ENCODE measurements around the gene OPALIN. TPM values are rescaled to one million over a fixed set of nuclear protein-coding genes. Genes with fewer than 3 reads are reported as not detected.
A peak's percentile ranks its signal among the peaks of the same experiment; 100 is the strongest.

OPALIN gene
- polyA plus RNA-seq, 3 donors, result not detected

DNA sequence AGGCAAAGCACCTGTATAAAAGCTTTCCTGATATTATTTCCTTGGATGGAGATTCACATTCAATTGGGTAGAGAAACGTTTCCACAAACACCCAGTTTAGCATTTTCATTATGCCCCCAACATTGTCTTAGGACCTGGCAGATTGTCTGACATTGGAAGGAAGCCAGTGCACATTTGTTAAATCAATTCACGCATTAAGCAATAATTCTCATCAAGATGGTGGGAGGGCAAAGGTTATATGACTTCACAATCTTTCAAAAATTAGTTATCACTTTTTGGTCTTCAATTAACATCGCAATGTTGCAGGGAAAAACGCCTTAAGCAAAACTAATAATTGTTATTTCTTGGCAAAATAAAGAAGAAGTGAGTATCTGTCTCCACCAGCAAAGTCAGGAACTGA lies 16.4 kb downstream of the OPALIN start:
- DNase-seq (ENCODE audit: extremely low read depth in 1 of 11, low read depth in 9 of 11, low spot score in 4 of 11), result no peak

DNA sequence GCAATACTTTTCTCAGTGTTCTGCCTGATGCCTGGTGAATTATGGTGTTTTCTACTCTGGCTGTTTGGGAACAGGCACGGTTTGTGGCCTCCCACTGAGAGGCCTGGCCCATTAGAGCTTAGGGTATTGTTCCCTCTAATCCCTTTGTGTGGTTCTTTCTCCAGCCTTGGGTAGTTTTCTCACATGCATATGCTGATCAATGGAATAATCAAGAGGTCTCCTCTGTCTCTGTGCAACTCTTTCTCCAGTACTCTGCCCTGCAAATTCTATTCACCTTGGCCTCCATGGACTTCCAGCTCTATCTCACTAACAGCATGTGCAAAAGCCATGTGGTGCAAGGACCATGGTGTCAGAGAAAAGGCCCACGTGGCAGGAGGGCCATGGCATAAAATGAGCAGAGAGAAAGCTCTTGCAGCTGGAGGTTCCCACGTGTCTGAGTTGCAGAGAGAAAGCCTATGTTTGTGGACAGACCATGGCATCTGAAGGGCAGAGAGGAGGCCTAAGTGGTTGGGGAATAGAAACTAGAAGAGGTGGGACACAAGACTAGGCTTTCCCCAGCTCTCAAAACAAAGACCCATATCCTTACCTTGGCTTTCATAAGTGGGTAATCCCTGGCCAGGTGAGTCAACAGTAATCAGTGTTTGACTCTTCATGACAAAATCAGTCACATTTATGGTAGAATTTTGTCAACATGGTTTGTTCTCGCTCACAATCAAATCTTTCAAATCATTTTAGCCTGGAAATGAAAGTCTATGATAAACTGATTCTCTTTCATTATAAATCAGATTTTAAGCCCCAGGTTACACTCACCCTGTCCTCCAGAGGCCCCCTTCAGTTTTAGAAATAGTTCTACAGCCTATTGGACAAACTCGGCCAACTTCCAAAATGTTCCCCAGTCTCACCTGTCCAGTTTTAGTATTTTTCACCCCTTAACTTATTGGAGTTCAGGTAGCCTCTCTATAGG lies 17.3 kb downstream of the OPALIN start:
- DNase-seq (ENCODE audit: extremely low read depth in 1 of 11, low read depth in 9 of 11, low spot score in 4 of 11), result no peak

DNA sequence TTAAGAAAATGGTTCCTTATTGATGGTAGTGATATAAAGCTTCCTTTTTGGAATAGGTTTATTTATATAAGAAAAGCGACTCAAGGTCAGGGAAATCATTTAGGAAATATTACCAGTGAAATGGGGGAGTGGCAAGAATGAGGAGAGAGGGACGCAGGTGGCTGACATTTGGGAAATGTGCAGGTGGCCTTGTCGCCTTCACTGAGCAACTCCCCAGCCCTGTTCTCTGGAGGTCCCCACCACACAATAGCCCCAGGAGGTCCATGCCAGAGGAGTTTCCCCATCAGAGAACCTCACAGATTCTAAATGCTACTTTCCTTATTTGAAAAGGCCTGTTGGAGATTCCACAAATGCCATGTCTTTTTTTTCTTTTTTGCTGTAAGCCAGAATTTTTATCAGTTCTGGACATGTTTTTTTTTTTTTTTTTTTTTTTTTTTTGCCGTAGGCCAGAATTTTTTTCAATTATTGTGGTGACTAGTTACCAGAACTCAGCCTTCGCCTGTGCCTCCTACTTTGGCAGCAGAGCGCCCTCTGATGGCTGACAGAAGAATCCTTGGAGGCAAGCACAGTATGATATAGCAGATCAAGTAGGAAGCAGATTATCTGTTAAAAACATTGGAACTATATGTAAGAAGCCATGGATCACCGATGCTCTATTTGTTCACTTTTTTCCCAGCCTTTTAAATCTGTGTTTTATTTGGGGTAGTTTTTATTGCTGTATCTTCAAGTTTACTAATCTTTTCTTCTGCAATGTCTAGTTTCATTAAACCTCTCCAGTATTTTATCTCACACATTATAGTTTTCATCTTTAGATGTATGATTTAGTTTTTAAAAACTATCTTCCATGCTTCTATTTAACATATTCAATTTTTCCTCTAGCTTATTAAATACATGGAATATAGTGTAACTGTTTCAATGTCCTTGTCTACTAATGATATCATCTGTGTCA lies 18.6 kb downstream of the OPALIN start:
- DNase-seq (ENCODE audit: extremely low read depth in 1 of 11, low read depth in 9 of 11, low spot score in 4 of 11), result peak; percentile 25 to 65 (median 47)

DNA sequence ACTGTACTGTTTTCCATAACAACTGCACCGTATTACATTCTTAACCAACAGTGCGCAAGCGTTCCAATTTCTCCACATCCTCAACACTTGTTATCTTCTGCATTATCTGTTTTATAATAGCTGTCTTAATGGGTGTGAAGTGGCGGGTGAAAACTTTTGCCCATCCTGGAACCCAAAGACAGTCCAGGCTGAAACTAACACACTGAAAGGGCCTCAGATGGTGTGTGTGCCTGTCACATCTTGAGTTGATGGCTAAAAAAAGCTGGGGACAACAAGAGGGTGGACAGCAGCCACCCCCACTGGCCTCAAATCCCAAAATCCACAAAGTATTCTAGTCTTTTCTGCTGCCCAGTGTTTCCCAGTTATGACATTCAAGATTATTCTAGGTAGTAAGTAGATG lies 19.4 kb downstream of the OPALIN start:
- DNase-seq (ENCODE audit: extremely low read depth in 1 of 11, low read depth in 9 of 11, low spot score in 4 of 11), result no peak

DNA sequence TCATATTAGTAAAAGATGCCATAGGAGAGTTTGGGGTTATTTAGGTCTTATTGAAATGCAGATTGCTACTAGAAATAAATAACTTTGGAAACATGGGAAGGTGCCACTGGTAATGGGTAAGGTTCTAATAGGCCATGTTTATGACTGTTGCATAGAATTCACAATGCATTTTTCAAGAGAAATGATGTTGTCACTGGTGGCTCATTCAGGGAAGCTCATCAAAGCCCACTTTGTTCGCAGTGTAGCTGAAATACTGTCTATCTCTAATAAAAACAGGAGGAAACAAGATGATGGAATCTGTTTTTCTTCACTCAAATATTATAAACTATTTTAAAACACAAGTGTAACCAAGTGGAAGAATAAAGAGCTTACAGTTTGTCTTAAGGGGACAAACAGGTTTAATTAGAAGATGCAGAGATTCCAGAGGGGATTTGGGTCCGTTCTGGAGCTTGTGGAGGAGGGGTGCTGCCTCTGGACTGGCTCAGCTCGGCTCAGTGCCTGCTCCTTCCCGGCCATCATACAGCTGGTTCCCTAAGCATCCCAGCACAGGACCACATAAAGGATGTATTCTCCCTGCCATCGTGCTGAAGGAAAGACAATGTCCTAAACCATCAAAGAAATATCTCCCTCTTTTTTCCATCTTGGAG lies 20.4 kb downstream of the OPALIN start:
- DNase-seq (ENCODE audit: extremely low read depth in 1 of 11, low read depth in 9 of 11, low spot score in 4 of 11), result no peak

DNA sequence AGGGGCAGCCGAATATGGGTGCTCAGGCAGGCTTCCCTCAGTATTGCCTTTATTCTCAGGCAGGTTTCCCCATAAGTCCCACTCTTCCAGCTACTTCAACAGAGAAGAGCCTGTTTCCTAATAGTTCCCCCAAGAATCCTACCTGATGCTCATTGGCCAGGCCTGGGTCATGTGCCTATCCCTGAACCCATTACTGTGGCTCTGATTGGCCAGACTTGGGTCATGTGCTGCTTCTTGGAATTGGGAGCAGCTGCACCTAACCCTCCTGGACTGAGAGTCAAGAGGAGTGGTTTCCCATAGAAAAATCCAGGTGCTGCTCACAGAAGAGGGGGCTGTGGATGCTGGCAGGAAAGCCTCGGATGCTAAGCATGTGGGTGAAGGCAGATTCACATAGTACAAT lies 21.7 kb downstream of the OPALIN start:
- no peak for DNase-seq (ENCODE audit: extremely low read depth in 1 of 11, low read depth in 9 of 11, low spot score in 4 of 11)

DNA sequence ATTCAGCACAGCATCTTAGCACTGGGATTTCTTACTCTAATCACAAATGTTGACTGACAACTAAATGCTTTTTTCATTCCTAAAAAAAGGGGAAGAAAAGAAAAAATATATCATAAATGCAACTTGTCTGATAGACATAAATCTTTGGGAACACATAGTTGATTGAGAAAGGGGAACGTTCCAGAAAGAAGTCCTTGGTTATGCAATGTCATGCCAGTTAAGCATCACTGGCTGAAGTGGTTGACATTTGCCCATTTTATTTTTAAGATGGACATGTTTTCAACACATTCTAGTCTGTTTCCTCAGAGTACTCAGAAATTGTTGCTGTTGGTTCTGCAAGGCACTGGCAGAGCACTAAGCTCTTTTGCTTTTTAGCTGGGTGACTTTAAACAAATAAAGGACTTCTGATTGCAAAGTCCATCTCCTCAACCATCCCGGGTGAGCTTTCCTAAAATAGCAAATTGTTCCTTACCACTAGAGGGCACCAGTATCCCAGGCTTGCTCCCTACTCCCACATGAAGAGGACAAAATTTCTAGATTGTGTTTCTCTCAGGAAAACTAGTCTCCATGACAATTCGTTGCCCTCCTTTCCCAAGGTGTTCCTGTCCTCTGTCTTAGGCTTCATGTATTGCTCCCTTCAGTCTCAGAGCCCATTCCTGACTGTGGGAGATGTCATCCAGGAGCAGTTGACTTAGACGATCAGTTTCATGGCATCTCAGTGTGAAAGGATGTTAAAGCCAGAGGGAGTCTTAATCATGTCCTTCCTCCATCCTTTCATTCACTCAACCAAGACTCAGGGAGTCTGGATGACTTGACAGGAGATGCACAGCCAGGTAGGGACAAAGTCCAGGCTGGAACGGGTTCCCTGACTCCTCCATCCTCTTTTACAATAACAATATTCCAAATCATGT lies 23.9 kb downstream of the OPALIN start:
- peak in 8 of 11 donors; percentile 15 to 30 (median 22) for DNase-seq (ENCODE audit: extremely low read depth in 1 of 11, low read depth in 9 of 11, low spot score in 4 of 11)

DNA sequence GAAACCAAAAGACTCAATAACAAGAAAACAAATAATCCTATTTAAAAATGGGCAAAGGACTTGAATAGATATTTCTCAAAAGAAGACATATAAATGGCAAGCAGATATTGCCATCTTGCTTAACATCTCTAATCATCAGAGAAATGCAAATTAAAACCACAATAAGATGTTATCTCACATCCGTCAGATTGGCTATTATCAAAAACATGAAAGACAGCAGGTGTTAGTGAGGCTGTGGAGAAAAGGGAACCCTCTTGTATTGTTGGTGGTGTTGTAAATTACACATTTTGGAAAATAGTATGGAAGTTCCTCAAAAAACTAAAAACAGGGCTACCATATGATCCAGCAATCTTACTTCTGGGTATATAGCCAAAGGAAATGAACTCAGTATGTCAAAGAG lies 25.7 kb downstream of the OPALIN start:
- no peak for DNase-seq (ENCODE audit: extremely low read depth in 1 of 11, low read depth in 9 of 11, low spot score in 4 of 11)

DNA sequence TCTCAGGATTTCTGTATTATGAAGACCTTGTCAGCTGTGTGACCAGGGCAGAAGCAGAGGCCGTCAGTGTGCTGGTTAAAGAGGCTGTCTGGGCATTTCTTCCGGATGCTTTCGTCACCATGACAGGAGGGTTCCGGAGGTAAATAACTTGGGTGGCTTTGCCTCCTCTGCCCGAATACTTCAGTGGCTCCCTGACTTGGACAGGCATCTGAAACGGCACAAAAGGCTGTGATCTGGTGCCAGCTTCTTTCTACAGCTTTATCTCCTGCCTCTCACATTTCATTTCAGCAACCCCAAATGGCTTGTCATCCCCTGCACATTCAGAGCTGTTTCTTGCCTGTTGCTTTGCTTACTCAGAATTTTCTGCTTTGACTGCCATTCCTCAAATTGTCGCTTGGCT lies 31.3 kb downstream of the OPALIN start:
- no peak for DNase-seq (ENCODE audit: extremely low read depth in 1 of 11, low read depth in 9 of 11, low spot score in 4 of 11)

DNA sequence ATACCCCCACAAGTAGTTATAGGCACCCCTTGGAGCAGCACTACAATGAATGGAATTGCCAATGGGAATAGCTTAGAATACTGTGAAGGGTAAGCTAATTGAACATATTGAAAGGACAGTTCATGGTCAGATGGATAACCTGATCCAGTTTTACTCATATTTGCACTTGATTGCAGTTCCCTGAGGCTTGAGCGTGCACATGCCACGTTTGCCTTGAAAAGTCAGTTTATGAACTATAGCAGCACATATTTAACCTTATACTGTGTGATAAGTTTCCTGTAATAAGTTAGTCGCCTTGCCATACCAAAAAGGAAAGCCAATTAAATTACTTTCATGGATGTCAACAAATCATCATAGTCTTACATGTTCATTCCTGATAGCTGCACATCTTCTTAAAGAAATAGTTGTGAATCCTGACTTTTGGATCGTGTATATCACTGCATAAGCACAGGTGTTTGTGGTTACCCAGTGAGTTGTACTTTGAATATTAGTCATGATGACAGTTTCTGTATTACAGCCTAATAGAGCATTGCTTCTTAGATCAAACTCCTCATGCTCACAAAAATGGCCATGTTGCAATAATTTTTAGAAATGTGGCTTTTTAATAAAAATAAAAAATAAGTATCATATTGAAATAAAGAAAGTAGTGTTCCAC lies 33.0 kb downstream of the OPALIN start:
- no peak for DNase-seq (ENCODE audit: extremely low read depth in 1 of 11, low read depth in 9 of 11, low spot score in 4 of 11)

DNA sequence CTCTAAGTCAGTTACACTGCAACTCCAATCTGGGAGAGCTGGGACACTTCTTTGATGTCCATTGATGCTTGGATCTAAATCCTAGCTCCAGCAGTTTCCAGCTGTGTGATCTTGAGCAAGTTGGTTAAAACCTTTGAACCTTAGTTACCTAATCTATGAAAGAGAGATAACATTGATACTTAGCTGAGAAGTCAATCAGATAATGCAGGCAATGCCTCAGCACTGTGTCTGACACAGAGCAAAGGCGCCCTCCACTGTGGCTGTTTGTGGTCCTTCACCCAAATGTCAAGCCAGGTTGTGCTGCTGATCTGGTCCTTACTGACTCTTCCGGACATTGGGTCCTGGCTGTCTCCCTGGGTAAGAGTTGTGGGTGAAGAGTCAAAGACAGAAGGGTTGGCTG lies 34.4 kb downstream of the OPALIN start:
- no peak for DNase-seq (ENCODE audit: extremely low read depth in 1 of 11, low read depth in 9 of 11, low spot score in 4 of 11)

DNA sequence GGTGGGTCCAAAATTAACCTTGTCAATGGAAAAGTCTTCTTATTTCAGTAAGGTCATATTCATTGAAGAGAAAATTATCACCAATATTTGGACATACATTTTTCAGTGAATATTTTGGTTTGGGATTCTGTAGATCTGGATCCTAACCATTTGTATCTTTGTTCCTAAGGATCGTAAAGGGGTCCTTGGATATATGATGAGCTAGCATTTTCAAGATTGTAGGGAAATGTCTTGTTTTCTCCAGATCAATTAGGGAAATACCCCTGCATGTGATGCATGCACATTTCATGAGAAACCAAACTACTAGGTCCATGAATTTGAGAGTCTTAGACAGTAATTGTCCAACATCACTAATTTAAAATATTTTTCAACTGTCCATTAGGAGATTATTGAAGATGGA lies 36.5 kb downstream of the OPALIN start:
- no peak for DNase-seq (ENCODE audit: extremely low read depth in 1 of 11, low read depth in 9 of 11, low spot score in 4 of 11)

DNA sequence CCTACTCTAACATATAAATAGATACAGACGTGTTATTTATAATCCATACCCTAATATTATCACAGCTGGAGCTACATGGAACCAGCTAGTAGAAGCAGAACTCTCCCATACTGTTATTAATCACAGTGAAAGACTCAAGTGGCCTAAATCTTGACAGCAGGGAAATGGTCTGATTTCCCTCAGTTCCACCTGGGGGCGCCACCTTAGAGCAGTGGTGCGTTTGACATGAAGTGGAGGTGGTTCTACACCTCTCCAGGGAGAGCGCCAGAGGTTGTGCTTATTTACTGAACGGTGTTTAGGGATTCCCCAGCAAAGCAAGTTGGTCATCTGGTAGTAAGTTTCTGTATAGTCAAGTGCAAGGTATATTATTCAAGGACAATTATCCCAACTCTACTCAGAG lies 37.0 kb downstream of the OPALIN start:
- no peak for DNase-seq (ENCODE audit: extremely low read depth in 1 of 11, low read depth in 9 of 11, low spot score in 4 of 11)

DNA sequence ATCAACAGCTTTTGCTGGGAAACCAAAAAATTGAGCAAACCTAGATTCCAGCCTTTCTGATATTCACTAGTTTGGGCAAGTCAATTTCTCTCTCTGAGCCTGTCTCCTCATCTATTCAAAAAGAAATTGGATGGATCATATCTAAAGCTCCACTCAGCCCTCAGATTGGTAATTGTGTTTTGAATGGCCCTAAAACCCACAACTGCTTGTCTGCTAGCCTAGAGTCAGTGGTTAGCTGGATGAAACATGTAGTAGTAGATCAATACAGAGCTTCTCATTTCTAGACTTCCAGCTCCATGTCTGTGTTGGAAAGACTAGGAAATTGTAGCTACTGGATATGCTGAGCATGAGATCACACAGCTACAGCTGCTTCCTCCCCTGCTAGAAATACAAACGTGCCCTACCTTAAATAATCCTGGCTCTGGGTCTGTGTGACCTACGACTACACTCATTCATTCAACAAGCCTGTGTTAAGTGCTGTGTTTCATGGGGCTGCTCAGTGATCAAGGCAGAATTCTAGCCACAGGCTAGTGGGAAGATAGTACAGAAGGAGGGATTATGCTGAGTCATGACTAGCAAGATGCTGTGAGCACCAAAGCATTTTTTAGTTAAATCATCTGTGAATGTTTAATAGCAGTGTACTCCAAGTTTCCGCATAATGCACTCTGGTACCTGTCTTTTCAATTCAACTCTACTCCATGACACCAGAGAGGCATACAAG lies 38.9 kb downstream of the OPALIN start:
- no peak for DNase-seq (ENCODE audit: extremely low read depth in 1 of 11, low read depth in 9 of 11, low spot score in 4 of 11)

DNA sequence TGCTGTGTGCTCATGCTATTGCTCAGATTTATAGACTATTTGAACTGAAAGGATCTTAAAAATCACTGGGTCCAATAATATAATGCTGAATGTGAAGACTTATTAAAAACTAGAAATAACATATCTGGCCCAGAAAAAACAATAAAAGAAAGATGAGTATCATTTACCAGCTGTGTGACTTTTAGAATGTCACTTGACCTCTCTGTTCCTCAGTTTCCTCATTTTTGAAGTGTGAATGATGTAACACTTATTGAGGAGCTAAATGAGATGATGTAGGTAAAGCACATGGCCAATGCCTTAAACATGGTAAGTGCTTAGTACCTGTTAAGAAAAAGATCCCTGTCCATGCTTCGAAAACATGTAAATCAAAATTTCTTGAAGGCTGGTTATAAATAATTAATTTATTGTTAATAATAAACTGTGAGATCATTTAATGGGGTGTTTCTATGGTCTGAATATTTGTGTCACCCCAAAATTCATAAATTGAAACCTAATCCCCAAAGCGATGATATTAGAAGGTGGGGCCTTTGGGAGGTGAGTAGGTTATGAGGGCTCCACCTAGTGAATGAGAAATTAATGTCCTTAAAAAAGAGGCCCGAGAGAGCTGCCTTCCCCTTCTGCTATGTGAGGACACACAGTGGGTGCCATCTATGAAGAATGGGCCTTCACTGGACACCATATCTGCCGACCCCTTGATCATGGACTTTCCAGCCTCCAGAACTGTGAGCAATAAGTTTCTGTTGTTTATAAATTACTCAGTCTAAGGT lies 41.6 kb downstream of the OPALIN start:
- no peak for DNase-seq (ENCODE audit: extremely low read depth in 1 of 11, low read depth in 9 of 11, low spot score in 4 of 11)

DNA sequence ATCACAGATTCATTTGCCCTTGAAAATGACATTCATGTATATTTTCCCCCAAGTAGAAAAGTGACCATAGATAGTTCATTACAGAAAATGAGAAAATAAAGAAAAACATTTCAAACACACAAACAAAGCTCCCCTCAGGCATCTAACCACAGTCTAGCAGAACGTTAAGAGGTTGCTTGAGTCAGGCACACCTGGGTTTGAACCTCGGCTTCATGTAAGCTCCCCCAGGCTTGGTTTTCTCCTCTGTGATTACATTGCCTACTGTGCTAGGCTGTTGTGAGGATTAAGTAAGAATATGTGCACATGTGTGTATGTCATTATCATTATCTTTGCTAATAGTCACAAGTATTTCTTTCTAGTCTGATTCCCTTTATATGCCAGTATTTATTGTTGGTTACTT lies 45.5 kb downstream of the OPALIN start:
- DNase-seq (ENCODE audit: extremely low read depth in 1 of 11, low read depth in 9 of 11, low spot score in 4 of 11), result no peak
